Heart right ventricle (tissue), 16 donors: ENCODE data around the gene OXCT1. TPM values are rescaled to one million over a fixed set of nuclear protein-coding genes. Genes with fewer than 3 reads are reported as not detected.

Source experiments
- ATAC-seq, 8 donors: fragments of 200-7000 bp; cut with Tn5 transposase; one replicate each; pipeline ENCODE4 v1.9.1; 2020; ENCODE audit warnings: mild to moderate bottlenecking in 8 of 8, moderate library complexity in 8 of 8, moderate number of reproducible peaks in 1 of 8
- DNase-seq, 2 donors: peaks; one replicate each; pipeline ENCODE4 v3.0.0-alpha.2; 2020
- H3K27ac ChIP-seq, 10 donors: fragments of 200-600 bp; sonication (generic) in 2 of 10; one replicate each; pipeline versions ENCODE4 v1.5.0 to v1.8.0; 2020 to 2022; ENCODE audit warnings: mild to moderate bottlenecking in 3 of 10
- H3K27me3 ChIP-seq, 7 donors: fragments of 200-600 bp; one replicate each; pipeline ENCODE4 v1.8.0; 2021 to 2022; ENCODE audit warnings: mild to moderate bottlenecking in 2 of 7
- H3K36me3 ChIP-seq, 9 donors: fragments of 200-600 bp; sonication (generic) in 1 of 9; one replicate each; pipeline versions ENCODE4 v1.5.0 to v1.8.0; 2020 to 2022; ENCODE audit warnings: mild to moderate bottlenecking in 2 of 9
- H3K4me1 ChIP-seq, 9 donors: fragments of 200-600 bp; sonication (generic) in 1 of 9; one replicate each; pipeline versions ENCODE4 v1.5.0 to v1.8.0; 2020 to 2022; ENCODE audit warnings: mild to moderate bottlenecking in 4 of 9
- H3K4me3 ChIP-seq, 10 donors: fragments of 200-600 bp; sonication (generic) in 2 of 10; one replicate each; pipeline versions ENCODE4 v1.5.0 to v1.8.0; 2020 to 2022; ENCODE audit warnings: mild to moderate bottlenecking in 7 of 10, moderate library complexity in 2 of 10
- H3K9me3 ChIP-seq, 11 donors: fragments of 200-600 bp in 10 of 11; sonication (generic) in 2 of 11; one replicate each; pipeline versions ENCODE4 v1.5.0 to v1.8.0; 2013 to 2022; ENCODE audit warnings: mild to moderate bottlenecking in 2 of 11, control low read depth in 1 of 11, moderate library complexity in 1 of 11
- CTCF ChIP-seq, 9 donors: fragments of 200-600 bp; sonication (generic) in 2 of 9; IDR thresholded peaks; one replicate each; pipeline versions ENCODE4 v1.5.0 to v1.8.0; 2021 to 2022; ENCODE audit warnings: antibody characterized with exemption in 9 of 9, mild to moderate bottlenecking in 5 of 9, moderate library complexity in 1 of 9
- WGBS, 2 donors: extraction: QIAGEN DNeasy Blood & Tissue Kit; methylation state at CpG; one replicate each; pipeline ENCODE4 v1.1.7; 2013; ENCODE audit warnings: inconsistent platforms in 1 of 2; 5-methylcytosine and 5-hydroxymethylcytosine counted together
- intact Hi-C, 10 donors: fragments of 100-400 bp; cut with DNase I; formaldehyde crosslinking; loops; one replicate each; pipeline versions ENCODE4 v1.11.1 to v1.14.2; 2022
- polyA plus RNA-seq, 2 donors: library from polyadenylated mRNA; stranded (reverse); fragments of 200-250 nt; gene quantifications; one replicate each; pipeline ENCODE4 v1.2.3, GENCODE V29; 2013
- total RNA-seq, 10 donors: library from RNA; stranded (reverse); fragmentation: NEBNext Ultra II Directional in 3 of 10; extraction: Animal tissue kit (Norgen Biotek cat#: 25700) in 3 of 10; gene quantifications; one replicate each; pipeline versions ENCODE4 v1.2.1 to v1.2.4, GENCODE V29; 2021 to 2023
- donor health status: Arrhythmogenic right ventricular cardiomyopathy.
- donor health status: ischemic (EF 13 %, LVEDD 7.1; RV severe dilation, severe dysfunction).
- donor health status: healthy with polysubstance abuse.
- donor health status: DM: no; HTN: yes; CAD: no.
- donor health status: DM: no; HTN: no; CAD: no.
- donor health status: ischemic (EF 25% LVEDD 6.9; RV normal size, moderate dysfunction).
- donor health status: ischemic (EF 25% LVEDD 5.7; RV mildly dilated, moderate dysfunction).
- donor health status: healthy.
- donor health status: DM: yes; HTN: yes; CAD: no.
- donor health status: Ischemic cardiomyopathy.
- donor health status: ischemic (EF 35%, LVEDD 5.7; RV mildly dilated, moderate dysfunction).
- donor health status: nonischemic (EF 11% LVEDD 7.7; RV severe dilation, severe dysfunction).
- donor health status: DM: yes; HTN: yes; CAD: no.
- donor health status: PGD.
- donor health status: ischemic (EF 29% LVEDD 5.4; RV normal size, mild dysfunction).
- donor health status: nonischemic (EF 23%, LVEDD 6.1; RV moderate dilation, normal function).

OXCT1 gene
- total and polyA plus RNA-seq, 12 donors: 22.2 to 340 (median 234) TPM

GRCh38 chr5:41893074-41893851 lies 23.0 kb upstream of the OXCT1 start:
- Histone ChIP-seq H3K4me3 (no peak overlapping the region), H3K27ac (no peak overlapping the region), H3K27me3 (peaks cover 0 to 30% (median 8%) of the 10 kb centered on the region in 7 donors), H3K9me3 (no peaks in the 10 kb centered on the region), H3K4me1 (peaks cover 0 to 4% (median 0%) of the 10 kb centered on the region in 9 donors), H3K36me3 (no peaks in the 10 kb centered on the region)
- intact Hi-C loops: no loop called here
- TF ChIP-seq CTCF (IDR thresholded peaks at IDR 0.05): no peak
- DNase-seq (no peak), ATAC-seq (no peak)
- WGBS, 2 donors: 70 to 76% methylated on average over 3 of the region's 3 CpGs

- Histone ChIP-seq H3K4me1 (peaks cover 0 to 4% (median 0%) of the 10 kb centered on the region in 9 donors), H3K27me3 (peaks cover 0 to 31% (median 7%) of the 10 kb centered on the region in 7 donors), H3K27ac (no peak overlapping the region), H3K4me3 (no peak overlapping the region), H3K9me3 (no peaks in the 10 kb centered on the region), H3K36me3 (no peaks in the 10 kb centered on the region)
- no peak for ATAC-seq
- DNase-seq: no peak
- intact Hi-C loops: no loop called here
- TF ChIP-seq CTCF (IDR thresholded peaks at IDR 0.05): no peak
These were observed 21.8 kb upstream of the OXCT1 start for GRCh38 chr5:41892031-41892430.

GRCh38 chr5:41891066-41891707 lies 21.0 kb upstream of the OXCT1 start:
- H3K4me1 ChIP-seq: peaks cover 0 to 4% (median 0%) of the 10 kb centered on the region in 9 donors
- no peaks in the 10 kb centered on the region for H3K9me3 ChIP-seq
- no peaks in the 10 kb centered on the region for H3K36me3 ChIP-seq
- intact Hi-C loops: no loop called here
- DNase-seq (no peak), ATAC-seq (no peak)
- H3K4me3 ChIP-seq: no peak overlapping the region
- no peak overlapping the region for H3K27ac ChIP-seq
- TF ChIP-seq CTCF (IDR thresholded peaks at IDR 0.05): no peak
- 58% methylated on average over 2 of the region's 2 CpGs for WGBS, 2 donors
- H3K27me3 ChIP-seq: peaks cover 0 to 30% (median 4%) of the 10 kb centered on the region in 7 donors

- ATAC-seq: no peak
- Histone ChIP-seq H3K4me3 (no peak overlapping the region), H3K27me3 (peaks cover 0 to 8% (median 0%) of the 10 kb centered on the region in 7 donors), H3K4me1 (no peaks in the 10 kb centered on the region), H3K27ac (no peak overlapping the region), H3K36me3 (no peaks in the 10 kb centered on the region), H3K9me3 (no peaks in the 10 kb centered on the region)
- TF ChIP-seq CTCF (IDR thresholded peaks at IDR 0.05): no peak
- intact Hi-C loops: no loop called here
- DNase-seq: no peak
These were observed 15.1 kb upstream of the OXCT1 start for GRCh38 chr5:41885286-41885685.
